ENCODE data around the gene SLC66A1.

DNA sequence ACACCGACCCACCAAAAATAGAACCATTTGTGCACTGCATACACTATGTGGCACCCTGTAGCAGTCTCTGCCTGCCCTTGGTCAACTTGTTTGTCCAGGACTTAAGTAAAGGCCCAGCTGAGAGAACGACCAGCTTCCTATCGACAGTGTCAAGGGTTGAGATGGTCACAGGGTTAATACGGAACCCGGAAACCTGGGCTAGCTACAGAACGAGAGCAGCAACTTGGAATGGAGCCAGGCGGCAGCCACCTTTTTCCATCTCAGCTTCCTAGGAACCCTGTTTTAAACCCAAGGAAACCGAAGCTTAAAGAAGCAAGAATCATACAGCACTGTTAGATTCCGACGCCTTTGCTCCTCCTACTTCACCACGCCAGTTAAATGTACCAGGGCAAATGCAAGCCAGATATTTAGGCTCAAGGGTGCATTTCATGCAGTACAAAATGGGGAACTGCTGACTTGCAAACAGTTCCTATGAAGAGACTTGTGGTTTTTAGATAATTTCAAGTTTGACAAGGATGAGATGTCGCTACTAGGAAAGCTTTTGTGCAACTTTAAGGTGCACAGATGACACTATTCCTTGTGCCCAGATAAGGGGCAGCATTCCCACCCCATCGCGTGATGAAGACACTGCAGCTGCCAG, 35.5 kb downstream of the SLC66A1 start:
- TF ChIP-seq CTCF (IDR thresholded peaks at IDR 0.05) (no peak), POLR2A (IDR thresholded peaks at IDR 0.05) (no peak)

Data from prostate gland (tissue), 2 donors.